ENCODE data around the gene UBTD2. TPM values are rescaled to one million over a fixed set of nuclear protein-coding genes. Genes with fewer than 3 reads are reported as not detected.

UBTD2 gene
- total and polyA plus RNA-seq, 2 donors from 2014 or later = 12.9 to 17.8 TPM

DNA sequence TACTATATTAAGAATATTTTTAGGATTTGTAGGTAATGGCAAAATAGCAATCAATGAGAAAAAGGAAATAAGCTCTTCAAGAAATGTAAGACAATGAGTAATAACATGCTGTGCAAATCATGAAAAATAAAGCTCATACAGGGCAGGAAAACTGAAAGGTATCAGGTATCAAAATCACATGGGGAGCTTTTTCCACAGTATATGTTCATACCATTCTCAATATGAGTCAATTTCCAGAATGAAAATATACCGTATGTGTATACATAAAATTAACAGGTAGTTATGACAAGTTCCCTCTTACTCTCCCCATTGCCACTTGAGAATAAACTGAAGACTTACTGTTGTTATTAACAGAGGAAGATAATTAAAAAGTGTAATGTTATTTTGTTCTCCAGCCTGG is 53.7 kb downstream of the UBTD2 start:
- Histone ChIP-seq H3K27ac (ENCODE audit: low read depth in 2 of 2, low read length in 2 of 2) (no peak overlapping the region), H3K27me3 (ENCODE audit: control insufficient read depth, insufficient read depth, low read length) (no peaks in the 10 kb centered on the region), H3K4me1 (ENCODE audit: control insufficient read depth in 2 of 3, insufficient read depth in 2 of 3, low read depth in 1 of 3, low read length in 3 of 3) (no peaks in the 10 kb centered on the region), H3K36me3 (ENCODE audit: control insufficient read depth in 2 of 3, insufficient read depth in 3 of 3, low read length in 3 of 3) (peaks cover 4 to 13% (median 6%) of the 10 kb centered on the region in 3 donors), H3K9ac (ENCODE audit: low read length in 3 of 3) (no peak overlapping the region), H3K9me3 (ENCODE audit: control insufficient read depth in 2 of 3, insufficient read depth in 1 of 3, low read length in 3 of 3) (no peaks in the 10 kb centered on the region), H3K4me3 (ENCODE audit: low read length in 3 of 3) (no peak overlapping the region)
- DNase-seq (no peak), FAIRE-seq (no peak)
- TF ChIP-seq, protein P1, sequence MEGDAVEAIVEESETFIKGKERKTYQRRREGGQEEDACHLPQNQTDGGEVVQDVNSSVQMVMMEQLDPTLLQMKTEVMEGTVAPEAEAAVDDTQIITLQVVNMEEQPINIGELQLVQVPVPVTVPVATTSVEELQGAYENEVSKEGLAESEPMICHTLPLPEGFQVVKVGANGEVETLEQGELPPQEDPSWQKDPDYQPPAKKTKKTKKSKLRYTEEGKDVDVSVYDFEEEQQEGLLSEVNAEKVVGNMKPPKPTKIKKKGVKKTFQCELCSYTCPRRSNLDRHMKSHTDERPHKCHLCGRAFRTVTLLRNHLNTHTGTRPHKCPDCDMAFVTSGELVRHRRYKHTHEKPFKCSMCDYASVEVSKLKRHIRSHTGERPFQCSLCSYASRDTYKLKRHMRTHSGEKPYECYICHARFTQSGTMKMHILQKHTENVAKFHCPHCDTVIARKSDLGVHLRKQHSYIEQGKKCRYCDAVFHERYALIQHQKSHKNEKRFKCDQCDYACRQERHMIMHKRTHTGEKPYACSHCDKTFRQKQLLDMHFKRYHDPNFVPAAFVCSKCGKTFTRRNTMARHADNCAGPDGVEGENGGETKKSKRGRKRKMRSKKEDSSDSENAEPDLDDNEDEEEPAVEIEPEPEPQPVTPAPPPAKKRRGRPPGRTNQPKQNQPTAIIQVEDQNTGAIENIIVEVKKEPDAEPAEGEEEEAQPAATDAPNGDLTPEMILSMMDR (IDR thresholded peaks at IDR 0.05; ENCODE audit: borderline replicate concordance, extremely low read depth, insufficient read depth) = no peak
- intact Hi-C loops (cut with DNase I) = no loop called here

DNA sequence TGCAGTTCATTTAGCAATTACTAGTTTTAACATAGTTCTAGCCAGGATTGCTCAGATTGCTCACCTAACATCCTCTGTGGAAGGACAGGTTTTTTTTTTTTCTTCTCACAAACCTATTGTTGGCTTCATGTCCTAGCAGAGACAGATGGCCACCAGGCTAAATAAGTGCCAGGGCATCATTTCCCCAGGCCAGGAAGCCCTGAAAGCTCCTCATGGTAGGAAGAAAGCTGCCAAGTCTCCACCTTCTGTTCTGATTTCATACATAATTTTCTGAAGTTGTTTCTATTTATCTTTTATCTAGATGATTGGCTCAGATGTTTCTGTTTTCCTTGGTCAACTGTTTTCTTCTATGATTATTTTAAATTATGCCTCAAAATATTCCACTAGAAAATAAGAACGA is 58.6 kb downstream of the UBTD2 start:
- Histone ChIP-seq H3K9ac (ENCODE audit: low read length in 3 of 3) (no peak overlapping the region), H3K27me3 (ENCODE audit: control insufficient read depth, insufficient read depth, low read length) (no peaks in the 10 kb centered on the region), H3K9me3 (ENCODE audit: control insufficient read depth in 2 of 3, insufficient read depth in 1 of 3, low read length in 3 of 3) (no peaks in the 10 kb centered on the region), H3K36me3 (ENCODE audit: control insufficient read depth in 2 of 3, insufficient read depth in 3 of 3, low read length in 3 of 3) (peaks cover 3 to 7% (median 3%) of the 10 kb centered on the region in 3 donors), H3K4me1 (ENCODE audit: control insufficient read depth in 2 of 3, insufficient read depth in 2 of 3, low read depth in 1 of 3, low read length in 3 of 3) (no peaks in the 10 kb centered on the region), H3K27ac (ENCODE audit: low read depth in 2 of 2, low read length in 2 of 2) (no peak overlapping the region), H3K4me3 (ENCODE audit: low read length in 3 of 3) (no peak overlapping the region)
- TF ChIP-seq, protein P1 (IDR thresholded peaks at IDR 0.05; ENCODE audit: borderline replicate concordance, extremely low read depth, insufficient read depth) = no peak
- DNase-seq = no peak
- FAIRE-seq = no peak
- intact Hi-C loops (cut with DNase I) = no loop called here

DNA sequence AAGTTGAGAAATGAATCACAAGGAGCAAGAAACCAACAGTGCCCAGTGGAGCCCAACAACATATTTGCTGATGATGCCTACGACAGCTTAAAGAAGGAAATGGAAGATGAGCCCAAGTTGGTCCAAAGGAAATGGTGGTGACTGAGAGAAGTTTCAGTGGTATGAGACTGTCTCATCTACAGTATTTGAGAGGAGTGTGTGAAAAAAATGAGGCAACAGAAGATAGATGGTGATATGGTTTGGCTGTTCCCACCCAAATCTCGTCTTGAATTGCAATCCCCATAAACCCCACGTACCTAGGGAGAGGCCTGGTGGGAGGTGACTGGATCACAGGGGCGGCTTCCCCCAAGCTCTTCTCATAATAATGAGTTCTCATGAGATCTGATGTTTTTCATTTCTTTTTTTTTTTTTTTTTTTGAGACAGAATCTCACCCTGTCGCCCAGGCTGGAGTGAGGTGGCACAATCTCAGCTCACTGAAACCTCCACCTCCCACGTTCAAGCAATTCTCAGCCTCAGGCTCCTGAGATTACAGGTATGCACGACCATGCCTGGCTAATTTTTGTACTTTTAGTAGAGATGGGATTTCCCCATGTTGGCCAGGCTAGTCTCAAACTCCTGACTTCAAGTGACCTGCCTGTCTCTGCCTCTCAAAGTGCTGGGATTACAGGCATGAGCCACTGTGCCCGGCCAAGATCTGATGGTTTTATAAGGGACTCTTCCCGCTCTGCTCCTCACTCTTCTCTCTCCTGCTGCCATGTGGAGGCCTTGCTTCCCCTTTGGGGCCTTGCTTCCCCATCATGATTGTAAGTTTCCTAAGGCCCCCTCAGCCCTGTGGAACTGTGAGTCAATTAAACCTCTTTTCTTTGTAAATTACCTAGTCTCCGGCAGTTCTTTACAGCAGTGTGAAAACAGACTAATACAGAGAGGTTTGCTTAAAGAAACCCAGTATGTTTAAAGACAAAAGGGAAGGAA is 59.4 kb downstream of the UBTD2 start:
- H3K4me1 ChIP-seq (ENCODE audit: control insufficient read depth in 2 of 3, insufficient read depth in 2 of 3, low read depth in 1 of 3, low read length in 3 of 3) = no peaks in the 10 kb centered on the region
- DNase-seq (no peak), FAIRE-seq (no peak)
- no peak overlapping the region for H3K4me3 ChIP-seq (ENCODE audit: low read length in 3 of 3)
- no peak overlapping the region for H3K9ac ChIP-seq (ENCODE audit: low read length in 3 of 3)
- intact Hi-C loops (cut with DNase I) = no loop called here
- TF ChIP-seq, protein P1 (IDR thresholded peaks at IDR 0.05; ENCODE audit: borderline replicate concordance, extremely low read depth, insufficient read depth) = no peak
- no peaks in the 10 kb centered on the region for H3K27me3 ChIP-seq (ENCODE audit: control insufficient read depth, insufficient read depth, low read length)
- peaks cover 0 to 7% (median 3%) of the 10 kb centered on the region in 3 donors for H3K36me3 ChIP-seq (ENCODE audit: control insufficient read depth in 2 of 3, insufficient read depth in 3 of 3, low read length in 3 of 3)
- no peak overlapping the region for H3K27ac ChIP-seq (ENCODE audit: low read depth in 2 of 2, low read length in 2 of 2)
- H3K9me3 ChIP-seq (ENCODE audit: control insufficient read depth in 2 of 3, insufficient read depth in 1 of 3, low read length in 3 of 3) = no peaks in the 10 kb centered on the region

All from kidney (tissue), 14 donors.